Measurements from ENCODE around the gene NAA20. TPM values are rescaled to one million over a fixed set of nuclear protein-coding genes. Genes with fewer than 3 reads are reported as not detected.

The NAA20 gene
- total RNA-seq, 4 donors from 2014 or later, result 13.3 to 20.9 (median 15.4) TPM

GRCh38 chr20:20070871-20071726 lies 53.9 kb downstream of the NAA20 start:
- no peak overlapping the region for H3K4me3 ChIP-seq
- H3K27me3 ChIP-seq, result no peaks in the 10 kb centered on the region
- H3K4me1 ChIP-seq, result no peaks in the 10 kb centered on the region
- no peak overlapping the region for H3K27ac ChIP-seq
- no peak for TF ChIP-seq CTCF (IDR thresholded peaks at IDR 0.05)
- no peak for TF ChIP-seq POLR2A (IDR thresholded peaks at IDR 0.05)
- no peak for DNase-seq
- H3K9me3 ChIP-seq, result no peaks in the 10 kb centered on the region
- no peaks in the 10 kb centered on the region for H3K36me3 ChIP-seq

GRCh38 chr20:20073801-20074371 lies 56.7 kb downstream of the NAA20 start:
- H3K27ac ChIP-seq, result no peak overlapping the region
- no peak for DNase-seq
- H3K9me3 ChIP-seq, result no peaks in the 10 kb centered on the region
- no peaks in the 10 kb centered on the region for H3K27me3 ChIP-seq
- TF ChIP-seq POLR2A (IDR thresholded peaks at IDR 0.05), result no peak
- no peak for TF ChIP-seq CTCF (IDR thresholded peaks at IDR 0.05)
- no peaks in the 10 kb centered on the region for H3K36me3 ChIP-seq
- H3K4me3 ChIP-seq, result no peak overlapping the region
- H3K4me1 ChIP-seq, result no peaks in the 10 kb centered on the region

- no peaks in the 10 kb centered on the region for H3K4me1 ChIP-seq
- no peaks in the 10 kb centered on the region for H3K27me3 ChIP-seq
- H3K27ac ChIP-seq, result no peak overlapping the region
- DNase-seq, result no peak
- TF ChIP-seq POLR2A (IDR thresholded peaks at IDR 0.05), result no peak
- TF ChIP-seq CTCF (IDR thresholded peaks at IDR 0.05), result no peak
- H3K36me3 ChIP-seq, result no peaks in the 10 kb centered on the region
- no peak overlapping the region for H3K4me3 ChIP-seq
- no peaks in the 10 kb centered on the region for H3K9me3 ChIP-seq
Observed at GRCh38 chr20:20075032-20075431, 57.9 kb downstream of the NAA20 start.

- DNase-seq, result no peak
- Histone ChIP-seq H3K27me3 (no peaks in the 10 kb centered on the region), H3K4me3 (no peak overlapping the region), H3K4me1 (no peaks in the 10 kb centered on the region), H3K27ac (no peak overlapping the region), H3K36me3 (no peaks in the 10 kb centered on the region), H3K9me3 (no peaks in the 10 kb centered on the region)
- no peak for TF ChIP-seq CTCF (IDR thresholded peaks at IDR 0.05)
- no peak for TF ChIP-seq POLR2A (IDR thresholded peaks at IDR 0.05)
Observed at GRCh38 chr20:20076297-20077065, 59.3 kb downstream of the NAA20 start.

GRCh38 chr20:20078041-20078440 lies 60.9 kb downstream of the NAA20 start:
- no peak for DNase-seq

More at GRCh38 chr20:20078041-20078440, 60.9 kb downstream of the NAA20 start:
- Histone ChIP-seq H3K4me3 (no peak overlapping the region), H3K4me1 (no peaks in the 10 kb centered on the region), H3K27ac (no peak overlapping the region), H3K36me3 (no peaks in the 10 kb centered on the region), H3K9me3 (no peaks in the 10 kb centered on the region), H3K27me3 (no peaks in the 10 kb centered on the region)
- TF ChIP-seq POLR2A (IDR thresholded peaks at IDR 0.05), result no peak
- TF ChIP-seq CTCF (IDR thresholded peaks at IDR 0.05), result no peak

Data from Peyer's patch (tissue), 4 donors.